ENCODE data around the gene TMEM209. TPM values are rescaled to one million over a fixed set of nuclear protein-coding genes. Genes with fewer than 3 reads are reported as not detected.
"Not testable (repeated sequence)": the region's sequence is repeated elsewhere in the genome, so short reads cannot be mapped to it uniquely, and the experiment has no call there.

The TMEM209 gene
- polyA plus RNA-seq, 1 donor (not counting 4 experiments of a cell fraction or from before 2014, with no cell fraction given) = 20.0 TPM

DNA sequence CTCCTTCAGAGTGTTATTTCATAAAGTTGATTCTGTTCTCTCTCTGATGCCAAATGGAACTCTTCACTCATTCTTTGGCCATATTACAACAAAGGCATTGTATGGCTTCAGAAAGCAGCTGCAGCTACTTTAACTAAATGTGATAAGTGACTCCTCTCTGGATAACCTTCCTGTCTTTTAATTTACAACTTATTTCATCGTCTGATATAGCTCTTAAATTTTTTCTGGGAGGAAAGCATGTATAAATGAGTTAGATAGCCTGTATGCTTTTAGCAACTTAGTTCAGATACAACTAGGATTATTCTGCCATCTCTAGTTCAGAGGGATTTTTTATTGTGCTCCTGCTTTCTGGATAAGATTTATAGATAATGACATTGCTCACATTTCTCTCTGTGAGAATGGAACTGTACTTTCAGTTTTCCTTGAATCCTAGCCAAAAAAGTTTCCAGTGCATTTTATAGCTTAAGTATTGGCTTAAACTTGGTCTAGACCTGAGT is 77.3 kb downstream of the TMEM209 start:
- dilution Hi-C loops (cut with MboI; ENCODE audit: extremely low pct_ligation_motif_present, low sequenced_read_pairs) = no loop called here
- peaks cover 8 to 17% of the 10 kb centered on the region in 2 experiments for H3K36me3 ChIP-seq (ENCODE audit: control insufficient read depth in 2 of 2, extremely low read depth in 1 of 2, insufficient read depth in 2 of 2, low read length in 2 of 2)
- no peak for FAIRE-seq
- no peak overlapping the region for H3K4me3 ChIP-seq (ENCODE audit: control insufficient read depth in 2 of 3, extremely low read depth in 1 of 3, insufficient read depth in 2 of 3, low read depth in 1 of 3, low read length in 3 of 3)
- no peak overlapping the region for H3K9ac ChIP-seq (ENCODE audit: control insufficient read depth, extremely low read depth, insufficient read depth, low read length)
- H3K4me1 ChIP-seq (ENCODE audit: control insufficient read depth, extremely low read depth, insufficient read depth, low read length) = no peaks in the 10 kb centered on the region
- H3K27ac ChIP-seq (ENCODE audit: control insufficient read depth, insufficient read depth, low read length) = no peak overlapping the region
- H3K9me1 ChIP-seq (ENCODE audit: control insufficient read depth, extremely low read depth, insufficient read depth, low read length) = no peaks in the 10 kb centered on the region
- H4K20me1 ChIP-seq (ENCODE audit: control insufficient read depth, extremely low read depth, insufficient read depth, low read length) = no peaks in the 10 kb centered on the region
- no peaks in the 10 kb centered on the region for H3K9me3 ChIP-seq (ENCODE audit: control insufficient read depth, low read depth, low read length)
- H3K27me3 ChIP-seq (ENCODE audit: control insufficient read depth, extremely low read depth, insufficient read depth, low read length) = no peaks in the 10 kb centered on the region
- DNase-seq (ENCODE audit: low read depth, low spot score) = no peak
- no peak overlapping the region for H2AFZ ChIP-seq (ENCODE audit: control insufficient read depth, low read length)
- no peaks in the 10 kb centered on the region for H3K79me2 ChIP-seq (ENCODE audit: control insufficient read depth, insufficient read depth, low read length)
- TF ChIP-seq EZH2 (IDR thresholded peaks at IDR 0.05; ENCODE audit: low read length) = no peak
- TF ChIP-seq, protein P1, sequence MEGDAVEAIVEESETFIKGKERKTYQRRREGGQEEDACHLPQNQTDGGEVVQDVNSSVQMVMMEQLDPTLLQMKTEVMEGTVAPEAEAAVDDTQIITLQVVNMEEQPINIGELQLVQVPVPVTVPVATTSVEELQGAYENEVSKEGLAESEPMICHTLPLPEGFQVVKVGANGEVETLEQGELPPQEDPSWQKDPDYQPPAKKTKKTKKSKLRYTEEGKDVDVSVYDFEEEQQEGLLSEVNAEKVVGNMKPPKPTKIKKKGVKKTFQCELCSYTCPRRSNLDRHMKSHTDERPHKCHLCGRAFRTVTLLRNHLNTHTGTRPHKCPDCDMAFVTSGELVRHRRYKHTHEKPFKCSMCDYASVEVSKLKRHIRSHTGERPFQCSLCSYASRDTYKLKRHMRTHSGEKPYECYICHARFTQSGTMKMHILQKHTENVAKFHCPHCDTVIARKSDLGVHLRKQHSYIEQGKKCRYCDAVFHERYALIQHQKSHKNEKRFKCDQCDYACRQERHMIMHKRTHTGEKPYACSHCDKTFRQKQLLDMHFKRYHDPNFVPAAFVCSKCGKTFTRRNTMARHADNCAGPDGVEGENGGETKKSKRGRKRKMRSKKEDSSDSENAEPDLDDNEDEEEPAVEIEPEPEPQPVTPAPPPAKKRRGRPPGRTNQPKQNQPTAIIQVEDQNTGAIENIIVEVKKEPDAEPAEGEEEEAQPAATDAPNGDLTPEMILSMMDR (optimal IDR thresholded peaks at IDR 0.05 in 1 of 3, IDR thresholded peaks at IDR 0.05 in 1 of 3, conservative IDR thresholded peaks at IDR 0.05 in 1 of 3; ENCODE audit: extremely low read depth in 1 of 3, insufficient read depth in 2 of 3, low read length in 3 of 3) = no peak
- H3K4me2 ChIP-seq (ENCODE audit: control insufficient read depth, extremely low read depth, insufficient read depth, low read depth, low read length) = no peak overlapping the region

GRCh38 chr7:130127404-130127803 is 77.8 kb downstream of the TMEM209 start:
- peaks cover 5 to 17% of the 10 kb centered on the region in 2 experiments for H3K36me3 ChIP-seq (ENCODE audit: control insufficient read depth in 2 of 2, extremely low read depth in 1 of 2, insufficient read depth in 2 of 2, low read length in 2 of 2)
- FAIRE-seq (no peak), DNase-seq (ENCODE audit: low read depth, low spot score) (no peak)
- no peak overlapping the region for H3K27ac ChIP-seq (ENCODE audit: control insufficient read depth, insufficient read depth, low read length)
- H4K20me1 ChIP-seq (ENCODE audit: control insufficient read depth, extremely low read depth, insufficient read depth, low read length) = no peaks in the 10 kb centered on the region
- no peak overlapping the region for H2AFZ ChIP-seq (ENCODE audit: control insufficient read depth, low read length)
- H3K4me1 ChIP-seq (ENCODE audit: control insufficient read depth, extremely low read depth, insufficient read depth, low read length) = no peaks in the 10 kb centered on the region
- no peak for TF ChIP-seq EZH2 (IDR thresholded peaks at IDR 0.05; ENCODE audit: low read length)
- TF ChIP-seq, protein P1 (optimal IDR thresholded peaks at IDR 0.05 in 1 of 3, IDR thresholded peaks at IDR 0.05 in 1 of 3, conservative IDR thresholded peaks at IDR 0.05 in 1 of 3; ENCODE audit: extremely low read depth in 1 of 3, insufficient read depth in 2 of 3, low read length in 3 of 3) = no peak
- H3K4me3 ChIP-seq (ENCODE audit: control insufficient read depth in 2 of 3, extremely low read depth in 1 of 3, insufficient read depth in 2 of 3, low read depth in 1 of 3, low read length in 3 of 3) = no peak overlapping the region
- H3K4me2 ChIP-seq (ENCODE audit: control insufficient read depth, extremely low read depth, insufficient read depth, low read depth, low read length) = no peak overlapping the region
- no peak overlapping the region for H3K9ac ChIP-seq (ENCODE audit: control insufficient read depth, extremely low read depth, insufficient read depth, low read length)
- H3K9me3 ChIP-seq (ENCODE audit: control insufficient read depth, low read depth, low read length) = no peaks in the 10 kb centered on the region
- no peaks in the 10 kb centered on the region for H3K79me2 ChIP-seq (ENCODE audit: control insufficient read depth, insufficient read depth, low read length)
- dilution Hi-C loops (cut with MboI; ENCODE audit: extremely low pct_ligation_motif_present, low sequenced_read_pairs) = no loop called here
- no peaks in the 10 kb centered on the region for H3K9me1 ChIP-seq (ENCODE audit: control insufficient read depth, extremely low read depth, insufficient read depth, low read length)
- no peaks in the 10 kb centered on the region for H3K27me3 ChIP-seq (ENCODE audit: control insufficient read depth, extremely low read depth, insufficient read depth, low read length)

GRCh38 chr7:130126840-130127239 is 78.4 kb downstream of the TMEM209 start:
- H3K9me3 ChIP-seq (ENCODE audit: control insufficient read depth, low read depth, low read length); FAIRE-seq; H3K9ac ChIP-seq (ENCODE audit: control insufficient read depth, extremely low read depth, insufficient read depth, low read length); DNase-seq (ENCODE audit: low read depth, low spot score); dilution Hi-C loops (cut with MboI; ENCODE audit: extremely low pct_ligation_motif_present, low sequenced_read_pairs); H3K27me3 ChIP-seq (ENCODE audit: control insufficient read depth, extremely low read depth, insufficient read depth, low read length); H3K9me1 ChIP-seq (ENCODE audit: control insufficient read depth, extremely low read depth, insufficient read depth, low read length); H3K4me3 ChIP-seq (ENCODE audit: control insufficient read depth in 2 of 3, extremely low read depth in 1 of 3, insufficient read depth in 2 of 3, low read depth in 1 of 3, low read length in 3 of 3); H4K20me1 ChIP-seq (ENCODE audit: control insufficient read depth, extremely low read depth, insufficient read depth, low read length); H3K4me1 ChIP-seq (ENCODE audit: control insufficient read depth, extremely low read depth, insufficient read depth, low read length); H2AFZ ChIP-seq (ENCODE audit: control insufficient read depth, low read length); H3K4me2 ChIP-seq (ENCODE audit: control insufficient read depth, extremely low read depth, insufficient read depth, low read depth, low read length); H3K27ac ChIP-seq (ENCODE audit: control insufficient read depth, insufficient read depth, low read length); H3K79me2 ChIP-seq (ENCODE audit: control insufficient read depth, insufficient read depth, low read length): not testable (repeated sequence)
- H3K36me3 ChIP-seq (ENCODE audit: control insufficient read depth in 2 of 2, extremely low read depth in 1 of 2, insufficient read depth in 2 of 2, low read length in 2 of 2) = peaks cover 5 to 17% of the 10 kb centered on the region in 2 experiments

All from keratinocyte (primary cell).